Endothelial cell of umbilical vein (primary cell): ENCODE data around the gene SYNGR1.

Source experiments
- CTCF ChIP-seq, 2 donors: IDR thresholded peaks; 1 replicate in 1 of 2; 2 replicates in 1 of 2; pipeline ENCODE4 v1.5.1; 2011; ENCODE audit warnings: low read length in 2 of 2, mild to moderate bottlenecking in 2 of 2, moderate library complexity in 2 of 2, control low read depth in 1 of 2, inconsistent platforms in 1 of 2, low read depth in 1 of 2; ENCODE audit not compliant: insufficient read depth in 1 of 2; ENCODE audit errors: extremely low read depth in 1 of 2
- EZH2 ChIP-seq: IDR thresholded peaks from 2 replicates; pipeline ENCODE4 v1.6.1; 2012; ENCODE audit warnings: borderline replicate concordance, low read depth, mild to moderate bottlenecking, moderate library complexity, low read length, inconsistent platforms; ENCODE audit not compliant: severe bottlenecking
- FOS ChIP-seq: IDR thresholded peaks from 2 replicates; pipeline ENCODE4 v1.6.1; 2011; ENCODE audit warnings: mild to moderate bottlenecking, low read length, moderate library complexity, borderline replicate concordance; ENCODE audit not compliant: insufficient read depth
- MAX ChIP-seq: IDR thresholded peaks from 2 replicates; pipeline ENCODE4 v1.6.1; 2011; ENCODE audit not compliant: insufficient read depth, insufficient read length
- POLR2A ChIP-seq: IDR thresholded peaks from 2 replicates; pipeline ENCODE4 v1.6.1; 2012; ENCODE audit warnings: low read depth, mild to moderate bottlenecking, control low read depth, low read length
- POLR2AphosphoS5 ChIP-seq: IDR thresholded peaks from 2 replicates; pipeline ENCODE4 v1.6.1; 2012; ENCODE audit warnings: low read depth, mild to moderate bottlenecking, control low read depth, low read length, moderate library complexity; ENCODE audit not compliant: insufficient read depth

DNA sequence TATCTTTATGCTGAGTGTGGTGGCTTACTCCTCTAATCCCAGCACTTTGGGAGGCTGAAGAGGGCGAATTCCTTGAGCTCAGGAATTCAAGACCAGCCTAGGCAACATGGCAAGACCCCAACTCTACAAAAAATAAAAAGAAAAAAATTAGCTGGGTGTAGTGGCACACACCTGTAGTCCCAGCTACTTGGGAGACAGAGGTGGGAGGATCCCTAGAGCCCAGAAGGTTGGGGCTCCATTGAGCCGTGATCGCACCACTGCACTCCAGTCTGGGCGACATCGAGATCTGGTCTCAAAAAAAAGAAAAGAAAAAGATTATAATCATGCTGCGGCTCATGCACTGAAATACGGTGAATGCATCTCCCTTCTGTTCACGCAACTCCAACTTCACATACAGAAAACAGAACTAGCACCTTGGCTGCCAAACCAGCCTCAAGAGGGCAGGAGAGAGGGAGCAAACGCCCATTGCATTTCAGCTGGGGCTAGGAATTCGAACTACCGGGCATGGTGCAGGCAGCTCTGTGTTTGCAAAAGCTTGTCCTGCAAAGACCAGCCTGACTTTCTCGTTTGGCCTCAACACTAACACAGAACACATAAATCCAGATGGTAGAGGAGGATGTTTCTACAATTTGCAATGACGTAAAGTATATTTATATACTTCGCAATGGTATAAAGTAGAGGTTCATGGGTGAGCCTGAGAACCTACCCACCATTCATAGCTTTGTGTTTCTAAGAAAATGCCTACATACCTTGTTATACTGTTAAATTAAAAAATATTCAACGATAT, 6.3 kb upstream of the SYNGR1 start:
- TF ChIP-seq POLR2AphosphoS5 (no peak), CTCF (IDR thresholded peaks at IDR 0.05; ENCODE audit: extremely low read depth in 1 of 2, insufficient read depth in 1 of 2, low read depth in 1 of 2, low read length in 2 of 2) (peak; percentile 70 to 83), POLR2A (no peak), FOS (no peak), EZH2 (no peak), MAX (no peak)
